Astrocyte (in vitro differentiated cells and primary cell): ENCODE data around the gene SLC26A2.

Experiments
- CTCF ChIP-seq: IDR thresholded peaks from 2 replicates; pipeline ENCODE4 v1.5.1; 2011; ENCODE audit warnings: low read depth, mild to moderate bottlenecking, inconsistent platforms, low read length, moderate library complexity; ENCODE audit not compliant: insufficient read depth
- EZH2 ChIP-seq: IDR thresholded peaks from 2 replicates; pipeline ENCODE4 v1.6.1; 2012; ENCODE audit warnings: mild to moderate bottlenecking, low read length, inconsistent platforms; ENCODE audit not compliant: insufficient read depth

- TF ChIP-seq CTCF (no peak), EZH2 (no peak)
Observed at GRCh38 chr5:149939546-149939945, 21.0 kb upstream of the SLC26A2 start.
